BLaER1 (cell line): Measurements from ENCODE around the gene SMTNL1.

Experiments used
- H3K27ac ChIP-seq: shearing (Covaris generic); formaldehyde crosslinking; 2 replicates; pipeline ENCODE4 v1.8.1; 2022
- H3K27me3 ChIP-seq: shearing (Covaris generic); formaldehyde crosslinking; 2 replicates; pipeline ENCODE4 v1.8.1; 2022
- H3K36me3 ChIP-seq: shearing (Covaris generic); formaldehyde crosslinking; 2 replicates; pipeline ENCODE4 v1.8.1; 2022
- H3K4me1 ChIP-seq: shearing (Covaris generic); formaldehyde crosslinking; 2 replicates; pipeline ENCODE4 v1.8.1; 2022
- H3K4me2 ChIP-seq: shearing (Covaris generic); formaldehyde crosslinking; 2 replicates; pipeline ENCODE4 v1.8.1; 2022
- H3K4me3 ChIP-seq: shearing (Covaris generic); formaldehyde crosslinking; 2 replicates; pipeline ENCODE4 v1.8.1; 2022
- H3K9ac ChIP-seq: shearing (Covaris generic); formaldehyde crosslinking; 2 replicates; pipeline ENCODE4 v1.8.1; 2022
- H3K9me3 ChIP-seq: shearing (Covaris generic); formaldehyde crosslinking; 2 replicates; pipeline ENCODE4 v1.8.1; 2022
- H4K20me1 ChIP-seq: shearing (Covaris generic); formaldehyde crosslinking; 2 replicates; pipeline ENCODE4 v1.8.1; 2022
- Cebpa-rat ChIP-seq: shearing (Covaris generic); IDR thresholded peaks from 2 replicates; pipeline ENCODE4 v1.8.1; 2022

The SMTNL1 gene

GRCh38 chr11:57552479-57552878 lies 15.1 kb downstream of the SMTNL1 start:
- Histone ChIP-seq H3K9ac (no peak overlapping the region), H3K27me3 (no peaks in the 10 kb centered on the region)
- no peak for TF ChIP-seq Cebpa-rat

DNA sequence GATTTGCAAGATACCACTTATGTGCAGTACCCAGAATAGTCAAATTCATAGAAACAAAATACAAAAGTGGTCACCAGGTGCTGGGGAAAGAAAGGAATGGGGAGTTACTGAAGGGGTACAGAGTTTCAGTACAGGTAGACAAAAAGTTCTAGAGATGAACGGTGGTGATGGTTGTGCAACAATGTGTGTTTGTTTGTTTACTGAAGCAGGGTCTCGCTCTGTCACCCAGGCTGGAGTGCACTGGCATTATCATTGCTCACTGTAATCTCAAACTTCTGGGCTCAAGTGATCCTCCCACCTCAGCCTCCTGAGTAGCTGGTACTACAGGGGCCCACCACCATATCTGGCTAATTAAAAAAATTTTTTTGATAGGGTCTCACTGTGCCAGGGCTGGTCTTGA lies 18.0 kb downstream of the SMTNL1 start:
- H3K4me1 ChIP-seq = no peaks in the 10 kb centered on the region
- no peaks in the 10 kb centered on the region for H3K9me3 ChIP-seq
- peaks cover 6% of the 10 kb centered on the region; the same call in 1 of the 2 replicates for H4K20me1 ChIP-seq
- H3K36me3 ChIP-seq = peaks cover 98% of the 10 kb centered on the region
- no peak overlapping the region for H3K4me3 ChIP-seq
- no peak overlapping the region for H3K9ac ChIP-seq
- no peak for TF ChIP-seq Cebpa-rat
- H3K27me3 ChIP-seq = no peaks in the 10 kb centered on the region
- no peak overlapping the region for H3K4me2 ChIP-seq
- H3K27ac ChIP-seq = no peak overlapping the region

More at GRCh38 chr11:57552479-57552878, 15.1 kb downstream of the SMTNL1 start:
- Histone ChIP-seq H3K27ac (no peak overlapping the region), H3K4me1 (peaks cover 10% of the 10 kb centered on the region), H3K9me3 (no peaks in the 10 kb centered on the region), H3K4me2 (no peak overlapping the region), H4K20me1 (no peaks in the 10 kb centered on the region), H3K4me3 (no peak overlapping the region), H3K36me3 (peaks cover 89% of the 10 kb centered on the region)

GRCh38 chr11:57556041-57556440 lies 18.6 kb downstream of the SMTNL1 start:
- peaks cover 94% of the 10 kb centered on the region for H3K36me3 ChIP-seq

DNA sequence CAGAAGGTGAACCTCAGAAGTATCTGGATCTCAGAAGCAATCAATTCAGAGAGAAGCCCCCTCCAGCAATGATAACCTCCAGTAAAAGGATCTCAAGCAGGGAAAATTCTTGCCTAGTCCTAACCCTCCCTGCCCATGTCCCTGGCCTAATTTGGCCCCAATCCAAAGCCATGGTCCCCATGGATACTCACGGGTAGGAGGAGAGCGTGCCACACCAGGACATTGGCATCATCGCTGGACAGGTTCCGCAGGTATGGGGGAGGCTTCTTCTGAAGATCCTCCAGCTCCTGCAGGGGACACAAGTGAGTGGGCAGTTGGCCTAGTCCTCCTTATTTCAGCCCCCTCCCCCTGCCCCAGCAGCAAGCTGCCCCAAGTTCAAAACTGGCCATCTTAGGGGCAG lies 22.8 kb downstream of the SMTNL1 start:
- TF ChIP-seq Cebpa-rat = no peak
- Histone ChIP-seq H3K9me3 (no peaks in the 10 kb centered on the region), H3K4me3 (no peak overlapping the region), H4K20me1 (peaks cover 31% of the 10 kb centered on the region), H3K4me1 (peaks cover 4% of the 10 kb centered on the region), H3K27me3 (no peaks in the 10 kb centered on the region), H3K4me2 (no peak overlapping the region), H3K9ac (no peak overlapping the region), H3K27ac (no peak overlapping the region), H3K36me3 (peaks cover 60% of the 10 kb centered on the region)

More at GRCh38 chr11:57556041-57556440, 18.6 kb downstream of the SMTNL1 start:
- Histone ChIP-seq H3K27me3 (no peaks in the 10 kb centered on the region), H4K20me1 (peaks cover 12% of the 10 kb centered on the region; the same call in 1 of the 2 replicates), H3K4me3 (no peak overlapping the region), H3K27ac (no peak overlapping the region), H3K9ac (no peak overlapping the region), H3K9me3 (no peaks in the 10 kb centered on the region), H3K4me2 (no peak overlapping the region), H3K4me1 (no peaks in the 10 kb centered on the region)
- no peak for TF ChIP-seq Cebpa-rat

GRCh38 chr11:57562596-57562995 lies 25.2 kb downstream of the SMTNL1 start:
- no peak for TF ChIP-seq Cebpa-rat
- no peak overlapping the region for H3K27ac ChIP-seq

DNA sequence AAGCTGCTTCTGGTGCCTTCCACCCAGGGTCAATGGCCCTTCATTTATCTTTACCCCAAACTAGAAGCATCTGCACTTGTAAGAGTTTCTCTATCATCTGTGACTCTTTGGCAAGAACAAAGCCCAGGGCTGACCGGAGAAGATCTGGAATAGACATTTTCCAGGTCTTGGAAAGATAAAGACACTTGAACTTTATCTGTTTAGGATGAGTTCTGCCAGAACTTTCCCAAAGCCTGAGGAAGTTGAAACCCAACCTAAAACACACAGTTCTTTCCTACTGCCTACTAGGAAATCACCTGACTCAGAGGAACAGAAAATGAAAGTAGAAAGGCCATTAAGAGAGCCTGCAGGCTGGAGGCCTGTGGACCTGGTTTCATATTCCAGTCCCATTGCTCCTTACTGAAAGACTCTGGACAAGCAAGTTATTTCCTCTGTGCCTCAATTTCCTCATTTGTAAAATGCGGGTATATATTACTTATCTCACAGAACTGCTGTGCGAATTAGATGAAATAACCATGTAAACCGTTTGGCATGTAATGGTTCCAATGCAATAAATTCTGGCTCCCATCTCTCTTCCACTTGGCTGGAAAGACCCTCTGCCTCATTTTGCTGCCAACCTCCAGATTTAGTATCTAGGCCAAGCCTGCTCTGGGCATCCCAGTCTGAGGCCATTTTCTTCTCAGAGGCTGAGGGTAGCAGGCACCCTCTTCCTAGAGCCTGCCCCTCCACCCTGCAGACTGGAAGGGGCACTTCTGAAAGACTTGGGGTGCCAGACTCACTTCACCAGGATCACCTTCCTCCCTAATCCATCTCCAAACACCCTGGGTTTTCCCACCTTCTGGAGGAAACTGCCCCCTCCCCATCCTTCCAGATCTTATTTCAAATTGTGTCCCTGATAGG lies 28.9 kb downstream of the SMTNL1 start:
- H3K4me1 ChIP-seq = peaks cover 40% of the 10 kb centered on the region
- H3K27ac ChIP-seq = peak overlapping the region; percentile 77
- no peaks in the 10 kb centered on the region for H3K9me3 ChIP-seq
- no peak for TF ChIP-seq Cebpa-rat
- H3K4me2 ChIP-seq = peak overlapping the region; percentile 98
- peaks cover 17% of the 10 kb centered on the region for H4K20me1 ChIP-seq
- peak overlapping the region; percentile 83 for H3K9ac ChIP-seq
- no peaks in the 10 kb centered on the region for H3K27me3 ChIP-seq
- peaks cover 4% of the 10 kb centered on the region; the same call in 1 of the 2 replicates for H3K36me3 ChIP-seq
- peak overlapping the region; percentile 88 for H3K4me3 ChIP-seq

More at GRCh38 chr11:57562596-57562995, 25.2 kb downstream of the SMTNL1 start:
- Histone ChIP-seq H3K4me1 (peaks cover 19% of the 10 kb centered on the region), H3K27me3 (no peaks in the 10 kb centered on the region), H3K9me3 (no peaks in the 10 kb centered on the region), H3K4me2 (no peak overlapping the region), H4K20me1 (peaks cover 31% of the 10 kb centered on the region), H3K9ac (no peak overlapping the region), H3K4me3 (no peak overlapping the region), H3K36me3 (peaks cover 35% of the 10 kb centered on the region)

- Histone ChIP-seq H3K4me1 (peaks cover 48% of the 10 kb centered on the region), H3K4me2 (peak overlapping the region; percentile 98), H4K20me1 (peaks cover 9% of the 10 kb centered on the region), H3K27ac (peak overlapping the region; percentile 77), H3K9ac (peak overlapping the region; percentile 83), H3K9me3 (no peaks in the 10 kb centered on the region), H3K27me3 (no peaks in the 10 kb centered on the region), H3K36me3 (peaks cover 4% of the 10 kb centered on the region; the same call in 1 of the 2 replicates), H3K4me3 (peak overlapping the region; percentile 88)
- no peak for TF ChIP-seq Cebpa-rat
Observed at GRCh38 chr11:57566905-57567514, 29.6 kb downstream of the SMTNL1 start.

- H3K4me2 ChIP-seq = peak within 1 kb of the TSS; percentile 98
- H3K4me1 ChIP-seq = peaks cover 55% of the 10 kb centered on the region
- no peak for TF ChIP-seq Cebpa-rat
- no peaks in the 10 kb centered on the region for H3K27me3 ChIP-seq
- H3K9ac ChIP-seq = peak within 1 kb of the TSS; percentile 83
- no peaks in the 10 kb centered on the region for H3K9me3 ChIP-seq
- no peaks in the 10 kb centered on the region for H3K36me3 ChIP-seq
- peak within 1 kb of the TSS; percentile 89 for H3K27ac ChIP-seq
- peaks cover 2% of the 10 kb centered on the region; the same call in 1 of the 2 replicates for H4K20me1 ChIP-seq
- H3K4me3 ChIP-seq = peak within 1 kb of the TSS; percentile 88
Observed at GRCh38 chr11:57567515-57568329, 30.3 kb downstream of the SMTNL1 start, which contains the start of gene UBE2L6. UBE2L6 (minus strand) TSS chr11:57567672; CDS start chr11:57567611, 61 bp downstream.

- Histone ChIP-seq H3K4me3 (peak overlapping the region; percentile 88), H3K4me2 (peak overlapping the region; percentile 78), H3K9me3 (no peaks in the 10 kb centered on the region), H4K20me1 (no peaks in the 10 kb centered on the region), H3K27ac (peak overlapping the region; percentile 89), H3K9ac (peak overlapping the region; percentile 83; the same call in 1 of the 2 replicates), H3K36me3 (no peaks in the 10 kb centered on the region), H3K4me1 (peaks cover 57% of the 10 kb centered on the region), H3K27me3 (no peaks in the 10 kb centered on the region)
- TF ChIP-seq Cebpa-rat = no peak
Observed at GRCh38 chr11:57568330-57568766, 31.0 kb downstream of the SMTNL1 start.
